Measurements from ENCODE around the gene CERCAM. TPM values are rescaled to one million over a fixed set of nuclear protein-coding genes. Genes with fewer than 3 reads are reported as not detected.
A peak's percentile ranks its signal among the peaks of the same experiment; 100 is the strongest.

CERCAM gene
- polyA plus RNA-seq, 3 donors: 1.5 to 2.5 (median 1.8) TPM

DNA sequence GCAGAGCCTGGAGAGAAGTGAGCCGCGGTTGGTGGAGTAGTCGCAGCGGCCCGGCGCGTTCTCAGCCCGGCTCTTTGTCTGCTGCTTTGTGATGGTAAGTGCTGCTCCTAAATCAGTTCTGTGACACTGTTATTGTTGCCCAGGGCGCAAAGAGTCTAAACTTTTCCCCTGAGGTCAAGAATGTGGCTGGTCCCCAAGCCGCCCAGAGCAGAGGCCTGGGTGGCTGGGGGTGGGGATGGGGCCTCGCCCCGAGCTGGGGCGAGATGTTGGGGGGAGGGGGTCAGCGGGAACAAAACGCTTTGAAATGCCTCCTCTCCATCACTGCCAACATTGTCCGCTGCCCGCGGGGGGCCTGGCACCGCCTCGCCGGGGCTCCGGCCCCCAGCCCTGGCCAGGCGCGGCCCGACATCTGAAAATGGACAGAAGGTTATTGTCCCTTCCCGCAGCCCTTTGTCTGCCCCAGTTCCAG lies 11.7 kb upstream of the CERCAM start:
- Histone ChIP-seq H3K4me3 (replicated peaks in 1 of 3; ENCODE audit: low read depth in 2 of 3, low read length in 3 of 3) (no peak overlapping the region), H3K27ac (ENCODE audit: low read depth in 1 of 2, low read length in 2 of 2) (no peak overlapping the region), H3K4me1 (ENCODE audit: control insufficient read depth in 1 of 2, insufficient read depth in 2 of 2, low read length in 2 of 2) (no peaks in the 10 kb centered on the region), H3K79me2 (ENCODE audit: insufficient read depth, low read length) (no peaks in the 10 kb centered on the region), H3K27me3 (ENCODE audit: control insufficient read depth in 2 of 2, insufficient read depth in 2 of 2, low read length in 2 of 2) (peaks cover 5 to 31% of the 10 kb centered on the region in 2 donors), H3K9ac (ENCODE audit: insufficient read depth, low read length, poor library complexity, severe bottlenecking) (no peak overlapping the region), H3K9me3 (replicated peaks in 1 of 2; ENCODE audit: control insufficient read depth in 1 of 2, insufficient read depth in 1 of 2, low read length in 2 of 2) (no peaks in the 10 kb centered on the region), H3K4me2 (replicated peaks; ENCODE audit: extremely low read depth, low read length, poor library complexity, severe bottlenecking) (no peak overlapping the region), H3K36me3 (replicated peaks in 1 of 2; ENCODE audit: control insufficient read depth in 1 of 2, insufficient read depth in 2 of 2, low read length in 2 of 2) (no peaks in the 10 kb centered on the region), H4K20me1 (ENCODE audit: insufficient read depth, low read length) (no peaks in the 10 kb centered on the region), H2AFZ (ENCODE audit: insufficient read depth, low read depth, low read length, poor library complexity, severe bottlenecking) (no peak overlapping the region)
- Mint-ChIP-seq H3K27ac (no peak overlapping the region), H3K9me3 (no peaks in the 10 kb centered on the region), H3K27me3 (ENCODE audit: low read depth in 3 of 3) (peaks cover 35 to 48% (median 35%) of the 10 kb centered on the region in 3 donors), H3K4me1 (peaks cover 1% of the 10 kb centered on the region), H3K4me3 (peak overlapping the region in 1 of 2 donors; percentile 26), H3K36me3 (no peaks in the 10 kb centered on the region)
- 38% methylated on average over 20 of the region's 26 CpGs for WGBS (ENCODE audit: insufficient coverage)
- intact Hi-C loops (cut with micrococcal nuclease): no loop called here
- no peak for DNase-seq
- TF ChIP-seq CTCF (IDR thresholded peaks at IDR 0.05): no peak

DNA sequence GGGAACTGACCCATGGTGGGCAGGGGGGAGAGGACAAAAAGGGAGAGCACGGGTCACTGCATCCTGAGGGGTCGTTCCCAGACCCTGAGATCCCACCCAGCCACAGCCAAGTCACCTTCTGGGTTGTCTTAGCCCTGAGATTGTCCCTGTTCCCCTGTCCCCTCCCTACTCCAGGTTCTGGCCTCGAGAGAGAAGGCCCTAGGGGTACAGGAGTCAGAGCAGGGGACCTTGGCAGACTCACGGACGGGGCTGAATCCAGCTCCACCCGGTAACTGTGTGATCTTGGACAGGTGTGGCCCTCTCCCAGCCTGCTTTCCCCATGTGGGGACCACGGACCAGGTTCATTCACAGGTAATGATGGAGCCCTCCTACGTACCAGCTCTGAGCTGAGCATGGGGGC lies 11.2 kb upstream of the CERCAM start:
- no peak for DNase-seq
- WGBS (ENCODE audit: insufficient coverage): 73% methylated on average over 5 of the region's 8 CpGs
- Histone ChIP-seq H2AFZ (ENCODE audit: insufficient read depth, low read depth, low read length, poor library complexity, severe bottlenecking) (no peak overlapping the region), H3K4me3 (replicated peaks in 1 of 3; ENCODE audit: low read depth in 2 of 3, low read length in 3 of 3) (no peak overlapping the region), H3K9ac (ENCODE audit: insufficient read depth, low read length, poor library complexity, severe bottlenecking) (no peak overlapping the region), H3K9me3 (replicated peaks in 1 of 2; ENCODE audit: control insufficient read depth in 1 of 2, insufficient read depth in 1 of 2, low read length in 2 of 2) (no peaks in the 10 kb centered on the region), H4K20me1 (ENCODE audit: insufficient read depth, low read length) (no peaks in the 10 kb centered on the region), H3K36me3 (replicated peaks in 1 of 2; ENCODE audit: control insufficient read depth in 1 of 2, insufficient read depth in 2 of 2, low read length in 2 of 2) (no peaks in the 10 kb centered on the region), H3K4me2 (replicated peaks; ENCODE audit: extremely low read depth, low read length, poor library complexity, severe bottlenecking) (no peak overlapping the region), H3K79me2 (ENCODE audit: insufficient read depth, low read length) (no peaks in the 10 kb centered on the region), H3K27ac (ENCODE audit: low read depth in 1 of 2, low read length in 2 of 2) (no peak overlapping the region), H3K27me3 (ENCODE audit: control insufficient read depth in 2 of 2, insufficient read depth in 2 of 2, low read length in 2 of 2) (peaks cover 5 to 31% of the 10 kb centered on the region in 2 donors), H3K4me1 (ENCODE audit: control insufficient read depth in 1 of 2, insufficient read depth in 2 of 2, low read length in 2 of 2) (no peaks in the 10 kb centered on the region)
- Mint-ChIP-seq H3K27ac (no peak overlapping the region), H3K36me3 (no peaks in the 10 kb centered on the region), H3K4me3 (no peak overlapping the region), H3K4me1 (peaks cover 1% of the 10 kb centered on the region), H3K27me3 (ENCODE audit: low read depth in 3 of 3) (peaks cover 35 to 48% (median 35%) of the 10 kb centered on the region in 3 donors), H3K9me3 (no peaks in the 10 kb centered on the region)
- intact Hi-C loops (cut with micrococcal nuclease): no loop called here
- no peak for TF ChIP-seq CTCF (IDR thresholded peaks at IDR 0.05)
